Caco-2 (cell line): ENCODE results near the gene SPECC1. TPM values are rescaled to one million over a fixed set of nuclear protein-coding genes. Genes with fewer than 3 reads are reported as not detected.

Source experiments
- BruUV-seq: library from RNA; stranded (reverse); fragments of 400-500 nt; replicated peaks from 2 replicates; lab custom pipeline; 2021; lab: Mats Ljungman, UMichigan
- CTCF ChIA-PET: fragments of 300-600 bp; sonication (Branson Sonifier 250); formaldehyde crosslinking; loops from one replicate; lab custom pipeline; 2022; ENCODE audit warnings: antibody characterized with exemption; lab: Charles Lee
- POLR2A ChIA-PET: fragments of 300-600 bp; sonication (Branson Sonifier 250); formaldehyde crosslinking; loops from one replicate; lab custom pipeline; 2022; ENCODE audit warnings: antibody characterized with exemption; lab: Charles Lee
- DNase-seq, 2 experiments: peaks; one replicate each; pipeline versions ENCODE4 v3.0.0 to v3.0.0-alpha.2; 2020 to 2022
- H3K27me3 ChIP-seq: replicated peaks from 2 replicates; pipeline ENCODE4 v1.6.0; 2011; ENCODE audit warnings: low read length; ENCODE audit not compliant: control insufficient read depth, insufficient read depth
- H3K36me3 ChIP-seq: 2 replicates; pipeline ENCODE4 v1.5.1; 2011; ENCODE audit warnings: low read length; ENCODE audit not compliant: control insufficient read depth, insufficient read depth
- H3K4me1 ChIP-seq: fragments of 250-450 bp; sonication (Bioruptor Pico); 2 replicates; pipeline ENCODE4 v1.5.1; 2020; ENCODE audit warnings: mild to moderate bottlenecking
- H3K4me3 ChIP-seq: 2 replicates; pipeline ENCODE4 v1.5.1; 2011; ENCODE audit warnings: low read depth, mild to moderate bottlenecking, control low read depth, low read length
- H3K9me3 ChIP-seq: fragments of 250-450 bp; sonication (Bioruptor Pico); 2 replicates; pipeline ENCODE4 v1.5.1; 2020; ENCODE audit warnings: mild to moderate bottlenecking, moderate library complexity
- H3K27ac Mint-ChIP-seq: one replicate; pipeline ENCODE4 v1.8.0; 2022; ENCODE audit warnings: mixed read lengths; ENCODE audit not compliant: unreplicated experiment
- H3K27me3 Mint-ChIP-seq: one replicate; pipeline ENCODE4 v1.8.0; 2022; ENCODE audit warnings: mixed read lengths; ENCODE audit not compliant: insufficient read depth, unreplicated experiment
- H3K36me3 Mint-ChIP-seq: one replicate; pipeline ENCODE4 v1.8.0; 2022; ENCODE audit warnings: mild to moderate bottlenecking, mixed read lengths; ENCODE audit not compliant: insufficient read depth, unreplicated experiment
- H3K4me1 Mint-ChIP-seq: one replicate; pipeline ENCODE4 v1.8.0; 2022; ENCODE audit warnings: low read depth, mixed read lengths; ENCODE audit not compliant: unreplicated experiment
- H3K4me3 Mint-ChIP-seq: one replicate; pipeline ENCODE4 v1.8.0; 2022; ENCODE audit warnings: mild to moderate bottlenecking, moderate library complexity, mixed read lengths; ENCODE audit not compliant: unreplicated experiment
- H3K9me3 Mint-ChIP-seq: one replicate; pipeline ENCODE4 v1.8.0; 2022; ENCODE audit warnings: mixed read lengths; ENCODE audit not compliant: unreplicated experiment
- intact Hi-C: fragments of 100-400 bp; cut with micrococcal nuclease; formaldehyde crosslinking; loops from one replicate; pipeline ENCODE4 v1.10.0; 2022; ENCODE audit not compliant: unreplicated experiment
- total RNA-seq: library from RNA; stranded (reverse); gene quantifications from 2 replicates; pipeline ENCODE4 v1.2.3, GENCODE V29; 2022
- TF ChIP-seq, protein P1 (sequence below), 2 experiments: fragments of 200-600 bp in 1 of 2; IDR thresholded peaks; 1 replicate in 1 of 2; 2 replicates in 1 of 2; pipeline versions ENCODE4 v1.5.1 to v1.8.0; 2011 to 2022; ENCODE audit warnings: antibody characterized with exemption in 1 of 2, control low read depth in 1 of 2, inconsistent platforms in 1 of 2, low read depth in 1 of 2, low read length in 1 of 2, mild to moderate bottlenecking in 1 of 2, moderate library complexity in 1 of 2; ENCODE audit not compliant: insufficient read depth in 1 of 2, severe bottlenecking in 1 of 2, unreplicated experiment in 1 of 2

Gene SPECC1
- total RNA-seq, 1 experiment from 2014 or later: 123 TPM

DNA sequence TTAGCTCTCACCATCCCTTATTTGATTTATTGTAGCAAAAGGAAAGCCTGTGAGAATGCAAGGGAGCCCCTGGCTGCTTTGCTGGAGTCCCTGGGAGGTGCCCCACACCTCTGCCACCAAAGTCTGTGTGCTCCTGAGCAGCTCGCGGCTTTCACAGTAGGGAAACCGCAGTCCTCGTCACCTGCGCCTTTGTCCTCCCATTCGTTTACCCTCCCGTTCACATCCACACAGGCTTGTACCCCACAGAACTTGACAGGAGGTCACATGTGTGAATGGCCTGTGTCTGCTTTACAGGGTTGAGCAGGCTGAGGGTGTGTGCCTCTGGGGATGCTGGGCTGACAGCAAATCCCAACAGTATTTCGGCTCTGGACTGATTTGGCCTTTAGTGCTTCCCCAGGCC lies 305.7 kb downstream of the SPECC1 start:
- no peak for DNase-seq
- H3K9me3 Mint-ChIP-seq: no peaks in the 10 kb centered on the region
- H3K27ac Mint-ChIP-seq: no peak overlapping the region
- H3K4me3 Mint-ChIP-seq: no peak overlapping the region
- ChIA-PET POLR2A (no interaction called here), CTCF (interaction anchor here (0.6 kb wide), 1 partner anchor 679 kb away, joined by 6 read pairs; no protein-coding TSS in a partner anchor)
- Histone ChIP-seq H3K9me3 (no peaks in the 10 kb centered on the region), H3K27me3 (no peaks in the 10 kb centered on the region), H3K4me1 (no peaks in the 10 kb centered on the region), H3K36me3 (no peaks in the 10 kb centered on the region; the same call in none of the 2 replicates), H3K4me3 (no peak overlapping the region)
- H3K36me3 Mint-ChIP-seq: peaks cover 43% of the 10 kb centered on the region
- H3K4me1 Mint-ChIP-seq: no peaks in the 10 kb centered on the region
- H3K27me3 Mint-ChIP-seq: no peaks in the 10 kb centered on the region
- intact Hi-C loops: no loop called here
- BruUV-seq: no TSS peak
- TF ChIP-seq, protein P1, sequence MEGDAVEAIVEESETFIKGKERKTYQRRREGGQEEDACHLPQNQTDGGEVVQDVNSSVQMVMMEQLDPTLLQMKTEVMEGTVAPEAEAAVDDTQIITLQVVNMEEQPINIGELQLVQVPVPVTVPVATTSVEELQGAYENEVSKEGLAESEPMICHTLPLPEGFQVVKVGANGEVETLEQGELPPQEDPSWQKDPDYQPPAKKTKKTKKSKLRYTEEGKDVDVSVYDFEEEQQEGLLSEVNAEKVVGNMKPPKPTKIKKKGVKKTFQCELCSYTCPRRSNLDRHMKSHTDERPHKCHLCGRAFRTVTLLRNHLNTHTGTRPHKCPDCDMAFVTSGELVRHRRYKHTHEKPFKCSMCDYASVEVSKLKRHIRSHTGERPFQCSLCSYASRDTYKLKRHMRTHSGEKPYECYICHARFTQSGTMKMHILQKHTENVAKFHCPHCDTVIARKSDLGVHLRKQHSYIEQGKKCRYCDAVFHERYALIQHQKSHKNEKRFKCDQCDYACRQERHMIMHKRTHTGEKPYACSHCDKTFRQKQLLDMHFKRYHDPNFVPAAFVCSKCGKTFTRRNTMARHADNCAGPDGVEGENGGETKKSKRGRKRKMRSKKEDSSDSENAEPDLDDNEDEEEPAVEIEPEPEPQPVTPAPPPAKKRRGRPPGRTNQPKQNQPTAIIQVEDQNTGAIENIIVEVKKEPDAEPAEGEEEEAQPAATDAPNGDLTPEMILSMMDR (IDR thresholded peaks at IDR 0.05; ENCODE audit: insufficient read depth in 1 of 2, low read depth in 1 of 2, low read length in 1 of 2, severe bottlenecking in 1 of 2, unreplicated experiment in 1 of 2): no peak

DNA sequence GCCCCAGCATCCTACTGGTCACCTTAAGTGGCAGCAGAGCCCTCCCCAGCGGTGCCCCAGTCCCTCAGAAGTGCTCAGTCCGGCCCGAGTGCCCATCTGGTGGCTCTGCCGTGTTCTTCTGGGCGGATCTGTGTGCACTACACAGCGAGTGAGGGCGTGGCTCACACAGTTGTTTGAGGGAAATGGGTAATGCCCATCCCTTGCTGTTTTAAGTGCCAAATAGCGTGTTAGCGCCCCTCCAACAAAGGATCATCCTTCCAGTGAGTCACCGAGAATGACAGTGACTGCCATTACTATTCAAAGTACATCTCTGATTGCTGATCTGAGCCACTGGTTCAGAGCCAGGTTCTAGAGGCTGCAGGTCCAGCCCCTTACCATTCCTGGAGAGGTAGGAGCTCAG lies 306.2 kb downstream of the SPECC1 start:
- peaks cover 40% of the 10 kb centered on the region for H3K36me3 Mint-ChIP-seq
- no peaks in the 10 kb centered on the region for H3K27me3 Mint-ChIP-seq
- no peaks in the 10 kb centered on the region for H3K4me1 Mint-ChIP-seq
- no peaks in the 10 kb centered on the region for H3K9me3 Mint-ChIP-seq
- no peaks in the 10 kb centered on the region; the same call in none of the 2 replicates for H3K36me3 ChIP-seq
- BruUV-seq: no TSS peak
- no peak for DNase-seq
- no peaks in the 10 kb centered on the region for H3K4me1 ChIP-seq
- TF ChIP-seq, protein P1 (IDR thresholded peaks at IDR 0.05; ENCODE audit: insufficient read depth in 1 of 2, low read depth in 1 of 2, low read length in 1 of 2, severe bottlenecking in 1 of 2, unreplicated experiment in 1 of 2): no peak
- no peaks in the 10 kb centered on the region for H3K27me3 ChIP-seq
- CTCF ChIA-PET: no interaction called here
- POLR2A ChIA-PET: no interaction called here
- no peak overlapping the region for H3K4me3 Mint-ChIP-seq
- no peaks in the 10 kb centered on the region for H3K9me3 ChIP-seq
- intact Hi-C loops: no loop called here
- H3K4me3 ChIP-seq: no peak overlapping the region
- no peak overlapping the region for H3K27ac Mint-ChIP-seq

DNA sequence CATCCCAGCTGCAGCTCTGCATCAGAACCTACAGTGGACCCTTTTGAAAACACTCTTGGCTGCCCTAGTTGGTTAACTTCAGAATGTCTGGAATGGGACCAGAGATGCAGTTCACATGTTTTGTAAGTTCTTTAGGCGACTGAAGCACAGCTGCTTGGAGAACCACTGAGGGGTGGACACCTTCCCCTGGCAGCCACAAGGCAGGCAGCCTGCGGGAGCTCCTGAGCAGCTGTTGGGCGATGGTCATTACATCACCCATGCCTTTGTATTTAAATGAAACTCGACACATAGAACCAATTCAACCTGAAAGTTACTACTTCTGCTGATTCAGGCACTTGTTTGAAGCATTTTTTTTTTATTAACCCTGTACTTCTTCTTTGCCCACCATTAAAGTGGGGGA lies 306.7 kb downstream of the SPECC1 start:
- BruUV-seq: no TSS peak
- no peak overlapping the region for H3K27ac Mint-ChIP-seq
- Histone ChIP-seq H3K4me1 (no peaks in the 10 kb centered on the region), H3K4me3 (no peak overlapping the region), H3K36me3 (no peaks in the 10 kb centered on the region; the same call in none of the 2 replicates), H3K9me3 (no peaks in the 10 kb centered on the region), H3K27me3 (no peaks in the 10 kb centered on the region)
- H3K9me3 Mint-ChIP-seq: no peaks in the 10 kb centered on the region
- H3K36me3 Mint-ChIP-seq: peaks cover 34% of the 10 kb centered on the region
- no peak for DNase-seq
- intact Hi-C loops: no loop called here
- CTCF ChIA-PET: no interaction called here
- TF ChIP-seq, protein P1 (IDR thresholded peaks at IDR 0.05; ENCODE audit: insufficient read depth in 1 of 2, low read depth in 1 of 2, low read length in 1 of 2, severe bottlenecking in 1 of 2, unreplicated experiment in 1 of 2): no peak
- H3K4me3 Mint-ChIP-seq: no peak overlapping the region
- POLR2A ChIA-PET: no interaction called here
- H3K27me3 Mint-ChIP-seq: no peaks in the 10 kb centered on the region
- no peaks in the 10 kb centered on the region for H3K4me1 Mint-ChIP-seq
